HG03442 (cell line): ENCODE results near the gene CORO2B.
"Not testable (repeated sequence)": the region's sequence is repeated elsewhere in the genome, so short reads cannot be mapped to it uniquely, and the experiment has no call there.

ENCODE experiments used
- ATAC-seq: cut with Tn5 transposase; IDR thresholded peaks from one replicate; pipeline ENCODE4 v1.9.1; 2021; ENCODE audit warnings: mild to moderate bottlenecking, moderate library complexity; ENCODE audit not compliant: unreplicated experiment

The CORO2B gene

DNA sequence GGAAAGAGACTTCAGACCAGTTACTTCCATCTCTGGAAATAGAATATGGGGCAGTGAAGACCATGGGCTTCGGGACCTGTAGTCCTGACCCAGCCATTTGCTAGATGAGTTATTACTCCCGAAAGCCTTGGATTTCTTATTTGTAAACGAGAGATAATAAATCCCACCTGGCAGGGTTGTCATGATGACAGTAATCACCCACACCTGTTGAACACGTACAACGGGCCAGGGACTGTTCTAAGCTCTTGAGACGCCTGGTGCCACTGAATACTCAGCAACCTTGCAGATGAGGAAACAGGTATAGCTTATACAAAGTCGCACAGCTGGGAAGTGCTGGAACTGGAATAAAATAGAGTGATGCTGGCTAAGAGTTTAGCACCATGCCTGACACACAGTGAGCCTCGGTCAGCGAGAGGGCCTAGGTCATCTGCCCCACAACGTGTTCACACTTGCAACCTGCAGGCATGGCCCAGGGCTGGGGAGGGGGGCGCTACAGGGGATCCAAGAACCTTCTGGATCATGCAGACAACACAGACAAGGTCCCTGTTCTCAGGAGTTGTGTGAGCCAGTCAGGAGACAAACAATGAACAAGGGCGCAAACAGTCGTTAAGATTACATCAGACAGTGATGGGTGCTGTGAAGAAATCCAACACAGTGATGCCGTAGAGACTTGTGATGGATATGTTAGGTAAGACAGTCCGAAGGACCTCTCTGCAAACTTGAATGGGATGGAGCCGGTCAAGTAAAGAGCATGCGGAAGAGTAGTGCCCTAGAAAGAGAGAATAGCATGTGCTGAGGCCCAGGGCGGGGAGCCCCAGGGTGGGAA is 89.2 kb downstream of the CORO2B start:
- no peak for ATAC-seq

- ATAC-seq, result no peak
Observed at GRCh38 chr15:68668926-68669600, 90.3 kb downstream of the CORO2B start.

GRCh38 chr15:68672251-68672650 is 93.5 kb downstream of the CORO2B start:
- no peak for ATAC-seq

GRCh38 chr15:68672781-68673205 is 94.0 kb downstream of the CORO2B start:
- ATAC-seq, result no peak

DNA sequence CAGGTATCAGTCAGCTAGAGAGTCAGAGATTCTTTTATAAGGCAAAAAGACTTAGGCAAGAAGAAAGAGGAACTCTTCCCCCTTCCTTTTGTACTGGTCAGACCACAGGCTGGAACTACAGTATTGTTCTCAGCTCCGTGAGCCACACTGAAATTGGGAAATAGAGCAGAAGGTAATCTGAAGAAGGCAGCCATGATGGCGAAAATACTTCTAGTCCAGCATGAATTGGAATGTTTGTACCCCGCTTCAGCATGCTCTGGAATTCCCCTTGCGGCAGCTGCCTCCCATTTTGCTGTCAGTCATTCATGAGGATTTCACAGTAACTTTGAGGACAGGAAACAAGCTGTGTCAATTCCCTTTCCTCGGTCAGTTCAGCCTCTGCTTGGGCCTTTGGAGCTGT is 96.2 kb downstream of the CORO2B start:
- no peak for ATAC-seq

DNA sequence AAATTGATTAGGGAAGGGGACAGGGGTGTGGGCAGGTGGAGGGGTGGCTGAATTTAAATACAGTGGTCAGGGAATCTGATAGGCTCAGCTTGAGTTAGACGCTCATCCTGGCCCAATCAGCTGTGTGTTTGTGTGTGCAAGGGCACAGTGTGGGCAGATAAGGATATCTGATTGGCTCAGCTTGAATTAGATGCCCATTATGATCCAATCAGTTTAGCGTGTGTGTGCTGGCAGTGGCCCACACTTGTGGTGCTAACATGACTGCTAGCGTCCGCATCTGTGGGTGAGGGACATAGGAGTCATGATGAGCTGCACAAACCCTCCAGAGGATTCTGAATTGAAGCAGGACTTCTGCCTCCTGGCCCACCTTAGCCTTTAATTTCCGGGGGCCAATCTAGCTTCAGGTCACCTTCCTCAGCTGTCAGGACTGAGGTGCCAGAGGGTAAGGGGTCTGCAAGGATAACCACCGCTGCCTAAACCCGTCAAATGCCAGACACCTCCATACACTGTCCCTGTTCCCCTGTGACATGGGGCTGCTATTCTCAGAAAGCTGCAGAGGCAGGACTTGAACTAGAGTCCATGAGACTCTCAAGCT is 97.3 kb downstream of the CORO2B start:
- no peak for ATAC-seq

GRCh38 chr15:68676926-68677325 is 98.1 kb downstream of the CORO2B start:
- no peak for ATAC-seq

DNA sequence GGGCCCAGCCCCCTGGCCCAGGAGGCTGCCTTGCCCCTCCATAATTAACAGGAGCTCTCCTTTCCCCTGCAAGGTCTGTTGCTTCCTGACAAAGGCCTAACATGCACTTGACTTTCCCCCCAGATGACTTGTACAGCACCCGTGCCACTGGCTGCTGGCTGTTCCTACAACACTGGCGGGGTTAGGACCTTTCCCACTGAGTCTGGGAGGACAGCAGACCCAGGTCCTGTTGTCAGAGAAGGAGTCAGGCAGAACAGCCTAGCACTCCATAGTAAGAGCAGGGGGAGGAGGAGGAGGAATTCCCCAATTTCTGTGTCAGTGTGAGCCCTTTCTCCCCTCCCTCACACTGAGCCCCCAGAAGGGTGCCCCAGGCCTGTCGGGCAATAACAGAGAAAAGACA is 99.2 kb downstream of the CORO2B start:
- no peak for ATAC-seq

DNA sequence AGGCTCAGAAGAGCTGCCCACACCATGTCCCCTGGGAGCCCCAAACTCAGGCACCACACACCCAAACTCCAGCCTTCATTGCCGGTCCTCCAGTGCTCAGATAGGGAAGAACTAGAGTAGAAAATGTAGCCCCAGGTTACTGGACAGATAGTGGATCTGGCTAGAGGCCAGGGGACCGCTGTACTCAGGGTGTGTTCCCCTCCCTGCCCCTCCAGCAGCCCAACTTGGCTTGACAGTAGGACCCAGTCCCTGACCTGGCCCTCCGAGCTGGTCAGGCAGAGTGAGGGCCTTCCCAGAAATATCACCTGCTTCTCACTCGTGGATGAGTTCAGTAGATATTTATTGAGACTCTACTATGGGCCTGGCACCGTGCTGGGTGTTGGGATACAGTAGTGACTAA is 100.0 kb downstream of the CORO2B start:
- ATAC-seq, result no peak

DNA sequence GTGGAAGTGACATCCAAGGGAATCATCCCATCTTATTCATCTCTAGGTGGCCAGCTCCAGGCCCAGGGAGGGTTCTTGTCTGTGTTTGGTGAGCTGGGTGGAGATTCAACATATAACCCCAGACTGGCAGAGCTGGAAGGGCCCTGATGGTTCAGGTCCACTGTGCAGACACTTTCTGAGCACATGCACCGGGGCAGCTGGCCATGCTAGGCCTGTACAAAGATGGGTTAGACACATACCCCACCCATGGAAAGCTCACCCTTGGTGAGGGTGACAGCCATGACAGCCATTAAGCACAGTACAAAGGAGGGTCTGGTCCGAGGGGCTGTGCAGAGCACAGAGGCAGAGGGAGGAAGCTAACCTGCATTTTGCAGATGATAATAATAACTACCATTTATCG is 100.4 kb downstream of the CORO2B start:
- ATAC-seq, result no peak

- ATAC-seq, result no peak
Observed at GRCh38 chr15:68679961-68680371, 101.2 kb downstream of the CORO2B start.

GRCh38 chr15:68680756-68681155 is 102.0 kb downstream of the CORO2B start:
- not testable (repeated sequence) for ATAC-seq

DNA sequence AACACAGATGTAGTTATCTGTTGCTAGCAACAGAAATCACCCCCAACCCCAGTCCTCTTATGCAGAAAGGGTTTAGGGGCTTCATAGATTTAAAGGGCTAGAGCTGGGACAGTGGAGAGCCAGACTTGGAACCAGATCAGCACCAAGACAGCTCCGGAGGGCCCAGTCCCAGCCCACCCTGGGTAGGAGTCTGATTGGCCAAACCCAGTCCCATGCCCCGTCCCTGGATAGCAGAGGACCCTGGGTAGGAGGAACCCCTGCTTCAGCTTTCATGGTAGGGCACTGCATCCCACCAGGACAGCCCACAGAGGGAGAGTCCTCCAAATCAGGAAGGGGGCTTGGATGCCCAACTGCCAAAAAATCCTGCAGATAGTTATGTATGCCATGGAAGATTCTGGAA is 103.0 kb downstream of the CORO2B start:
- no peak for ATAC-seq

DNA sequence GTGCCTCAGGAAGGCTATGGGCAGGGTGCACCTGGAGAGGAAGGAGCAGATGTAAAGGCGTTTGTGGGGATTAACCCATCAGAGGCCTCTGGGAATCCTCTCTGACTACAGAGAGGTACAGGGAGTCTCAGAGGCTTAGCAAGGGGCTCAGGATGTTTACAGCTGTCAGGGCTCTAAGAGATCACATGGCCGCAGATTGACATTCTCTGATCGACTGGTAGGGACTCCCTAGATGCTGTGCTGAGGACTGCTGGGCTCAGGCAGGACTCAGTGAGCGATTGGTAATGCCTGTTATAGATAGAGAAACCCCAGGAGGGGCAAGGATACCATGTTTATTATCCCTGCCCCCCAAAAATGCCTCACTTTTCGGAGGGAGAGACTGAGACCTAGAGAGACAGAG is 103.5 kb downstream of the CORO2B start:
- ATAC-seq, result no peak

DNA sequence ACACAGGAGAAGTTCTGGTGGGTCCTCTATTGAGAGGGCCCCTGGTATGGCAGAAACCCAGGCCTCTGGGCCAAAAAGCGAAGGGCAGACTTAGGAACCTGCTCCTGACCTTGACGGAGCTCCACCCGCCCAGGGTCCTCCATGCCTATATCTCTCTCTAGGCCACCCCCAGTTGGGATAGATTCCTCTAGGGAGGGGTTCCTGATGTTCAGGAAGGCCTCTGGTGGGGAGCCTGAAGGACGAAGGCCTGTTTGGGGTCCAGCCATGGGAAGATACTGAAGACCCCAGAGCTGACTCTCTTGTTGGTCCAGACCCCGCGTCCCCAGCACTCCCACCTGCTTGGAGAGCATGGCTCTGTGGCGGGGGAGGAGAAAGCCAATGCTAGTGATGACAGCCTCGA is 104.2 kb downstream of the CORO2B start:
- ATAC-seq, result no peak

DNA sequence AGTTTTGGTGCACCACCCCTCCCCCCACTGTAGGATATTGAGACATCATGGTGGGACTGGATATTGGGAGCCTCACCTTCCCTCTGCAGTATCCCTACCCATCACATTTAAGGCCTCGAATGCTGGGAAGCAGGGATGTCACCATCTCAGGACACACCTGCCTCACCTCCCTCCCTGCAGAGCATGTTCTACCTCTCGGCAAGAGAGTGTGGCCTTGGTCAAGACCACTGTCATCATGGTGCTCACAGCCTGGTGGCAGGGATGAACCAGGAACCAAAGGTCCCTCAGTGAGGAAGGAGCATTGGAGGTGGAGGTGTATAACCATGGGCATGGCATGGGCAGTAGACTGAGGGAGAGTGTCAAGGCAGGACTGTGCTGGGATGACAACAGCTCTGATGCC is 104.8 kb downstream of the CORO2B start:
- ATAC-seq, result no peak

DNA sequence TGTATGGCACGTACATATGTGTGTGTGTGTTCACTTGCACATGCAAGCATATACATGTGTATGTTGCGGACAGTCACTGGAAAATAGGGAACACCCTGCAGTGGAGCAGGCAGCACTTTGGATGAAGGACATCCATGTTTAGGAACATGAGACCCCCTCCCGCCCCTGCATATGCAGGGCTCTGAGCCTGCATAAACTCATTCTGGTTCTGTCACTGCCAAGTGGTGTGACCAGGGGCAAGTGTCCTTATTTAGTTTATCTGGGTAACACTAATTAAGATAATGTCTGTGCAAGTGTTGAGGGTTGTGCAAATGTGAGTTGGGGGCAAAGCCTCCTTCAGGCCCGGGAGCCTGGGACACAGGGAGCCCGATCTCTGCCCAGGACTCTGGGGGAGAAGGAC is 105.7 kb downstream of the CORO2B start:
- no peak for ATAC-seq

- ATAC-seq, result no peak
Observed at GRCh38 chr15:68687136-68687735, 108.4 kb downstream of the CORO2B start.

GRCh38 chr15:68691705-68692104 is 112.9 kb downstream of the CORO2B start:
- ATAC-seq, result no peak

DNA sequence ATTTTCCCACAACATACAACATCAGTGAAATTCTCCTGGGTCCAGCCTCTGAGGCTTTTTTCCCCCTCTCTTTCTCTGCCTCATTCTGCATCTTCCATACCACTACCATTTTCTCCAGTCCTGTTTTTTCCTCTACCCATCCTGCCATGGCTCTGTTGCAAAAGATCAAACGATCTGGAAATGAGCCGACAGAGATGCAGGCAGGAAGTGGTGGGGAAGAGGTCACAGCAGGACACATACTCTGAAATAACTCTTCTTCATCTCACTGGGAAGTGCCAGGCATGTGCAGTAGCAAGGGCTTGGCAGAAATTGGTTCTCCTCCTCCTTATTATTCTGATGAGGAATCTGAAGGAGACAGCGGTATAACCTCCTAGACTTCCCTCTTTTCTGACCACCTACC is 114.3 kb downstream of the CORO2B start:
- ATAC-seq, result no peak

GRCh38 chr15:68694111-68694510 is 115.3 kb downstream of the CORO2B start:
- no peak for ATAC-seq
